K562 (cell line): ENCODE measurements around the gene SLC6A9. TPM values are rescaled to one million over a fixed set of nuclear protein-coding genes. Genes with fewer than 3 reads are reported as not detected.

Experiments used
- ATAC-seq: fragments of 200-7000 bp; cut with Tn5 transposase; 3 replicates; pipeline ENCODE4 v1.9.1; 2020; ENCODE audit warnings: moderate library complexity
- BruUV-seq: library from RNA; stranded (reverse); fragments of 400-500 nt; replicated peaks from 2 replicates; lab custom pipeline; 2021; lab: Mats Ljungman, UMichigan
- CTCF ChIA-PET: fragments of 300-600 bp; formaldehyde crosslinking; extraction: SDS; loops from one replicate; lab custom pipeline; 2021; ENCODE audit warnings: low intra/inter-chr PET ratio; lab: Yijun Ruan, JAX
- POLR2A ChIA-PET: fragments of 300-600, 350-650 bp; sonication (Branson Sonifier 250); formaldehyde crosslinking; extraction: SDS; loops from one replicate; lab custom pipeline; 2021; ENCODE audit warnings: antibody characterized with exemption, inconsistent platforms; lab: Yijun Ruan, JAX
- DNase-seq, 4 experiments: peaks; one replicate each; pipeline versions ENCODE4 v3.0.0 to v3.0.0-alpha.2; 2011 to 2018; ENCODE audit warnings: low spot score in 3 of 4, mixed read lengths in 3 of 4; ENCODE audit errors: extremely low read depth in 1 of 4
- FAIRE-seq: peaks from 2 replicates; lab custom pipeline; 2011; peaks lifted over from hg19 to GRCh38; lab: Jason Lieb, UNC
- H2AFZ ChIP-seq: 2 replicates; pipeline ENCODE4 v1.6.0; 2011; ENCODE audit warnings: low read depth, low read length, control low read depth, inconsistent platforms
- H3K27ac ChIP-seq: fragments of 200-600 bp; 3 replicates; pipeline ENCODE4 v1.8.0; 2011; ENCODE audit warnings: low read depth, mild to moderate bottlenecking, control low read depth, inconsistent platforms, low read length, moderate library complexity, mixed read lengths; ENCODE audit errors: extremely low read depth
- H3K27me3 ChIP-seq, 2 experiments: fragments of 300-600 bp in 1 of 2; 2 replicates in 1 of 2; 3 replicates in 1 of 2; pipeline versions ENCODE4 v1.6.0 to v1.8.0; 2011; ENCODE audit warnings: inconsistent platforms in 2 of 2, low read length in 2 of 2, mild to moderate bottlenecking in 1 of 2, mixed read lengths in 1 of 2, moderate library complexity in 1 of 2; ENCODE audit not compliant: control insufficient read depth in 2 of 2, insufficient read depth in 2 of 2
- H3K36me3 ChIP-seq: fragments of 300-600 bp; 3 replicates; pipeline ENCODE4 v1.8.0; 2011; ENCODE audit warnings: mild to moderate bottlenecking, low read length, inconsistent platforms; ENCODE audit not compliant: control insufficient read depth, insufficient read depth
- H3K4me1 ChIP-seq, 2 experiments: fragments of 200-600 bp in 1 of 2; replicated peaks in 1 of 2; 2 replicates in 1 of 2; 3 replicates in 1 of 2; pipeline versions ENCODE4 v1.5.1 to v1.8.0; 2011; ENCODE audit warnings: inconsistent platforms in 2 of 2, low read length in 2 of 2, mild to moderate bottlenecking in 1 of 2, mixed read lengths in 1 of 2, moderate library complexity in 1 of 2; ENCODE audit not compliant: control insufficient read depth in 2 of 2, insufficient read depth in 2 of 2
- H3K4me2 ChIP-seq: 2 replicates; pipeline ENCODE4 v1.6.1; 2011; ENCODE audit warnings: low read length, control low read depth, inconsistent platforms, mixed read lengths; ENCODE audit not compliant: insufficient read depth
- H3K4me3 ChIP-seq: fragments of 200-600 bp; sonication (generic), shearing (Covaris generic); 2 replicates; pipeline ENCODE4 v1.5.1; 2016; ENCODE audit warnings: control low read depth, inconsistent platforms
- H3K79me2 ChIP-seq: fragments of 200-600 bp; 3 replicates; pipeline ENCODE4 v1.8.0; 2011; ENCODE audit warnings: low read length, inconsistent platforms; ENCODE audit not compliant: control insufficient read depth, insufficient read depth
- H3K9ac ChIP-seq, 2 experiments: 2 replicates each; pipeline versions ENCODE4 v1.6.0 to v1.6.1; 2011; ENCODE audit warnings: low read depth in 2 of 2, low read length in 2 of 2, control low read depth in 1 of 2, inconsistent platforms in 1 of 2, mild to moderate bottlenecking in 1 of 2, mixed read lengths in 1 of 2; ENCODE audit not compliant: insufficient read depth in 1 of 2
- H3K9me1 ChIP-seq: one replicate; pipeline ENCODE4 v1.6.0; 2011; ENCODE audit warnings: inconsistent platforms, mild to moderate bottlenecking, low read length, moderate library complexity; ENCODE audit not compliant: control insufficient read depth, insufficient read depth
- H3K9me3 ChIP-seq: replicated peaks from 2 replicates; pipeline ENCODE4 v1.5.1; 2011; ENCODE audit warnings: low read depth, low read length, inconsistent platforms; ENCODE audit not compliant: control insufficient read depth, insufficient read depth
- H4K20me1 ChIP-seq: replicated peaks from 2 replicates; pipeline ENCODE4 v1.6.1; 2011; ENCODE audit warnings: low read length, inconsistent platforms, mixed read lengths; ENCODE audit not compliant: control insufficient read depth, insufficient read depth
- HIVEP1 ChIP-seq: fragments of 250-450 bp; sonication (Bioruptor Pico); IDR thresholded peaks from 2 replicates; pipeline ENCODE4 v1.4.0; 2020; ENCODE audit warnings: mild to moderate bottlenecking
- POLR2G ChIP-seq: fragments of 200-400 bp; formaldehyde crosslinking; IDR thresholded peaks from 2 replicates; pipeline ENCODE4 v1.6.1; 2017; ENCODE audit warnings: low read depth, mild to moderate bottlenecking, antibody characterized with exemption, low read length, moderate library complexity
- RBFOX2 ChIP-seq: fragments of 200-400 bp; formaldehyde crosslinking; IDR thresholded peaks from 2 replicates; pipeline ENCODE4 v1.6.1; 2017; ENCODE audit warnings: low read depth, mild to moderate bottlenecking, low read length, moderate library complexity
- ZSCAN32 ChIP-seq: fragments of 450-650 bp; formaldehyde crosslinking; IDR thresholded peaks from 2 replicates; pipeline ENCODE4 v1.4.0; 2020; ENCODE audit warnings: mild to moderate bottlenecking, moderate library complexity
- WGBS: fragments of 100-300 bp; shearing (Covaris generic); methylation state at CpG from one replicate; pipeline ENCODE4 v1.1.6; 2016; ENCODE audit warnings: low coverage, mixed read lengths; ENCODE audit not compliant: insufficient coverage; ENCODE audit errors: missing lambda C conversion rate; 5-methylcytosine and 5-hydroxymethylcytosine counted together
- in situ Hi-C: fragments of 300-500 bp; cut with MboI; formaldehyde crosslinking; loops from 4 replicates; pipeline ENCODE4 v1.15.0; 2018; ENCODE audit warnings: inconsistent platforms, mixed read lengths
- intact Hi-C: fragments of 100-400 bp; cut with micrococcal nuclease; formaldehyde crosslinking; loops from 2 replicates; pipeline ENCODE4 v1.14.2; 2022
- polyA plus RNA-seq, 8 experiments: library from polyadenylated mRNA; depleted of rRNA in 4 of 8; stranded (reverse) in 5 of 8; unstranded in 3 of 8; fragments of >200 nt; fragmentation: Nextera tagmentation in 2 of 8; fragmentation: Illumina TruSeq in 1 of 8; extraction: Ambion mirVana in 2 of 8; extraction: Trizol in 1 of 8; gene quantifications; 2 replicates each; pipeline versions ENCODE4 v1.2.1 to v1.2.3, GENCODE V29; 2011 to 2014; ENCODE audit warnings: inconsistent platforms in 1 of 8, missing spikeins in 1 of 8
- total RNA-seq, 7 experiments: library from RNA; depleted of rRNA in 6 of 7; stranded (reverse); fragments of >200 nt in 6 of 7; fragmentation: Illumina TruSeq in 2 of 7; extraction: Trizol in 2 of 7; gene quantifications; 2 replicates each; pipeline versions ENCODE4 v1.2.1 to v1.2.3, GENCODE V29; 2011 to 2021; ENCODE audit warnings: low replicate concordance in 1 of 7

Gene SLC6A9
- total and polyA plus RNA-seq, 9 of the 15 experiments (the other 6 are each of a cell fraction or from before 2014, with no cell fraction given) = 0.17 to 18.7 (median 2.9) TPM

GRCh38 chr1:44016890-44017400, 14.3 kb downstream of the SLC6A9 start:
- Histone ChIP-seq H3K4me1 (peaks cover 6 to 41% of the 10 kb centered on the region in 2 experiments; a peak in 4 of 5 replicates), H3K79me2 (no peaks in the 10 kb centered on the region), H3K36me3 (0 out of 3 replicates have a peak, but pooled peaks cover 7% of the 10 kb centered on the region), H3K9me1 (no peaks in the 10 kb centered on the region)
- ATAC-seq = no peak
- POLR2A ChIA-PET = interaction anchor here (1.0 to 3.9 kb wide), 4 partner anchors 11 to 17 kb away, joined by 4 to 29 read pairs (median 4); partner anchors contain the start of gene SLC6A9
- 82% methylated on average over 20 of the region's 20 CpGs for WGBS
- TF ChIP-seq POLR2G (0 out of 2 replicates have a peak, but pooled peaks have one; percentile 32), RBFOX2 (0 out of 2 replicates have a peak, but pooled peaks have one; percentile 14), HIVEP1 (CRISPR knock-in tag) (no peak), ZSCAN32 (no peak)
- TF ChIP-seq, all 486 proteins: peak for 2
- no peak overlapping the region for H3K4me2 ChIP-seq
- peak overlapping the region in 1 of 2 experiments; percentile 63; a peak in 2 of 4 replicates for H3K9ac ChIP-seq
- intact Hi-C loops = no loop called here
- FAIRE-seq = no peak
- DNase-seq = no peak
- no peak overlapping the region for H2AFZ ChIP-seq
- no peak overlapping the region for H3K27ac ChIP-seq
- no TSS peak for BruUV-seq
- H4K20me1 ChIP-seq = no peaks in the 10 kb centered on the region; the same call in 1 of the 2 replicates
- H3K4me3 ChIP-seq = no peak overlapping the region
- in situ Hi-C loops = no loop called here
- CTCF ChIA-PET = no interaction called here
- H3K9me3 ChIP-seq = no peaks in the 10 kb centered on the region
- no peaks in the 10 kb centered on the region for H3K27me3 ChIP-seq
